Sigmoid colon (tissue), 7 donors: Measurements from ENCODE around the gene PCBP3. TPM values are rescaled to one million over a fixed set of nuclear protein-coding genes. Genes with fewer than 3 reads are reported as not detected.

Source experiments
- DNase-seq: peaks from one replicate; pipeline ENCODE4 v3.0.0-alpha.2; 2019
- H3K27ac ChIP-seq, 4 donors: fragments of 200-600 bp; sonication (generic); one replicate each; pipeline ENCODE4 v1.5.1; 2016 to 2019; ENCODE audit warnings: mild to moderate bottlenecking in 1 of 4
- H3K27me3 ChIP-seq, 3 donors: fragments of 200-600 bp; sonication (generic); one replicate each; pipeline ENCODE4 v1.5.1; 2019; ENCODE audit warnings: mild to moderate bottlenecking in 1 of 3
- H3K36me3 ChIP-seq, 4 donors: fragments of 200-600 bp; sonication (generic); one replicate each; pipeline ENCODE4 v1.5.1; 2016 to 2019
- H3K4me1 ChIP-seq, 4 donors: fragments of 200-600 bp; sonication (generic); one replicate each; pipeline ENCODE4 v1.5.1; 2017 to 2019
- H3K4me3 ChIP-seq, 4 donors: fragments of 200-600 bp; sonication (generic); one replicate each; pipeline ENCODE4 v1.5.1; 2017 to 2019; ENCODE audit warnings: mild to moderate bottlenecking in 2 of 4, moderate library complexity in 1 of 4
- H3K9me3 ChIP-seq, 4 donors: fragments of 200-600 bp in 3 of 4; sonication (generic) in 3 of 4; one replicate each; pipeline versions ENCODE4 v1.5.1 to v1.6.1; 2013 to 2019
- CTCF ChIP-seq, 4 experiments: fragments of 450-650 bp in 3 of 4; fragments of 200-600 bp in 1 of 4; IDR thresholded peaks; one replicate each; pipeline ENCODE4 v1.5.1; 2016 to 2019; ENCODE audit warnings: antibody characterized with exemption in 4 of 4, mild to moderate bottlenecking in 3 of 4, moderate library complexity in 2 of 4
- EP300 ChIP-seq, 4 donors: sonication (generic); formaldehyde crosslinking; IDR thresholded peaks; one replicate each; pipeline ENCODE4 v1.6.1; 2017; ENCODE audit warnings: antibody characterized with exemption in 4 of 4
- POLR2A ChIP-seq, 2 donors: fragments of 450-650 bp; IDR thresholded peaks; one replicate each; pipeline ENCODE4 v1.6.1; 2016; ENCODE audit warnings: antibody characterized with exemption in 2 of 2, mild to moderate bottlenecking in 2 of 2, moderate library complexity in 2 of 2
- POLR2AphosphoS5 ChIP-seq, 4 donors: sonication (generic); formaldehyde crosslinking; IDR thresholded peaks; one replicate each; pipeline ENCODE4 v1.6.1; 2017; ENCODE audit warnings: antibody characterized with exemption in 4 of 4
- WGBS, 2 donors: extraction: QIAGEN DNeasy Blood & Tissue Kit; methylation state at CpG; one replicate each; pipeline ENCODE4 v1.1.7; 2013; 5-methylcytosine and 5-hydroxymethylcytosine counted together
- intact Hi-C: fragments of 100-400 bp; cut with DNase I; formaldehyde crosslinking; loops from one replicate; pipeline ENCODE4 v1.15.1; 2023
- polyA plus RNA-seq, 3 donors: library from polyadenylated mRNA; stranded (reverse); fragments of 200-250 nt; gene quantifications; one replicate each; pipeline ENCODE4 v1.2.3, GENCODE V29; 2013
- total RNA-seq, 4 donors: library from RNA; depleted of rRNA; stranded (reverse); fragments of >200 nt; gene quantifications; one replicate each; pipeline ENCODE4 v1.1.0, GENCODE V29; 2016
- donor health status: healthy with polysubstance abuse.
- donor health status: Bipolar disorder and iron deficiency.
- donor health status: healthy.

PCBP3 gene
- total and polyA plus RNA-seq, 7 donors: 1.2 to 21.3 (median 8.2) TPM

GRCh38 chr21:45935628-45936027 lies 292.1 kb downstream of the PCBP3 start:
- intact Hi-C loops: no loop called here
- no peaks in the 10 kb centered on the region for H3K36me3 ChIP-seq
- H3K9me3 ChIP-seq: peaks cover 0 to 12% (median 4%) of the 10 kb centered on the region in 4 donors
- no peak for TF ChIP-seq POLR2AphosphoS5 (IDR thresholded peaks at IDR 0.05)
- no peak for TF ChIP-seq POLR2A (IDR thresholded peaks at IDR 0.05)
- no peak for TF ChIP-seq CTCF (IDR thresholded peaks at IDR 0.05)
- TF ChIP-seq EP300 (IDR thresholded peaks at IDR 0.05): no peak
- H3K4me3 ChIP-seq: no peak overlapping the region
- no peak overlapping the region for H3K27ac ChIP-seq
- 72 to 84% methylated on average over 3 of the region's 3 CpGs for WGBS, 2 donors
- no peaks in the 10 kb centered on the region for H3K27me3 ChIP-seq
- no peaks in the 10 kb centered on the region for H3K4me1 ChIP-seq
- DNase-seq: no peak

DNA sequence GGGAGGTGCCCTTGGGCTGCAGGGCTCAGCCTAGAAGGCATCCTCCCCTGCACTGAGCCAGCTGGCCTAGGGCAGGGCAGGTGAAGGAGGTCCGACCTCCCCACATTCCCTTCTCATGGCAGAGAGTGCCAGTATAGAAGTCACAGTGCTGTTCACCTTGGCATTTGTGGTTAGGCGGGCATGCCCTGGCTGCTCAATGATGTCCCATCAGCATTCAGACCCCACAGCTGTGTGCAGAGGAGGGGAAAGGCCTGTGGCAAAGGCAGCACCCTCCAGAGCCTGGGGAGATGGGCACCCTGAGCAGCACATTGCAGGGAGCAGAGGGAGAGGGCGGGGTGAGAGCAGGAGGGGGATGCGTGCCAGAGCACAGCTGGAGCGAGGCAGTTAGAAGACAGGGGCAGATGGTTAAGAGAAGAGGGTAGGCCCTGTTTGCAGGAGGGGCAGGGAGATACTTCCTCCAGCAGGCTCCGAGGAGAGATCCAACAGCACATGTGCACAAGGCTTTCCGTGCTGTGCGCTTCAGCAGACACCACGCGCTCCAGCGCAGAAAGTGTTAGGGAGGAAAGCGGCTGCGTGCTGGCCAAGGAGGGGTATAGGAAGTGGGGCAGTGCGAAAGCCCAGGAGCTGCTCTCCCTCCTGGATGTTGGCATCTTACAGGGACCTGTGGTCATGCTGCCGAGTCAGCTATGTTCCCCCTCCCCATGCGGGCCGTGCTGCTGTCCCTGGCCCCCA lies 294.4 kb downstream of the PCBP3 start:
- no peaks in the 10 kb centered on the region for H3K36me3 ChIP-seq
- 81 to 85% methylated on average over 17 of the region's 17 CpGs for WGBS, 2 donors
- H3K9me3 ChIP-seq: peaks cover 0 to 12% (median 4%) of the 10 kb centered on the region in 4 donors
- H3K27ac ChIP-seq: no peak overlapping the region
- TF ChIP-seq POLR2A (IDR thresholded peaks at IDR 0.05): no peak
- no peak for TF ChIP-seq EP300 (IDR thresholded peaks at IDR 0.05)
- no peak for TF ChIP-seq CTCF (IDR thresholded peaks at IDR 0.05)
- TF ChIP-seq POLR2AphosphoS5 (IDR thresholded peaks at IDR 0.05): no peak
- no peak overlapping the region for H3K4me3 ChIP-seq
- H3K4me1 ChIP-seq: no peaks in the 10 kb centered on the region
- no peak for DNase-seq
- no peaks in the 10 kb centered on the region for H3K27me3 ChIP-seq
- intact Hi-C loops: no loop called here

DNA sequence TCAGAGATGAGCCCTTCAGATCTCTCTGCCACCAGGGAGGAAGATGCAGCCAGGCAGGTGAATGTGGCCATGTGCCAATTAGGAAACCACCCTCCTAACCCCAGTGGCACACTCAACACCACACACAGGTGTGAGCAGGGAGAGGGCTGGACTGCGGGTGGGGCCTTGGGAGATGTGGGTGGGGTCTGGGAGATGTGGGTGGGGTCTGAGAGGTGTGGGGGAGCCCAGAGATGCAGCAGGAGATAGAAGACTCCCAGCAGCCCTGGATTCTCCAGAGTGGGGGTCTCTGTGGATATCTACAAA lies 294.9 kb downstream of the PCBP3 start:
- Histone ChIP-seq H3K4me3 (no peak overlapping the region), H3K4me1 (no peaks in the 10 kb centered on the region), H3K36me3 (no peaks in the 10 kb centered on the region), H3K27ac (no peak overlapping the region), H3K9me3 (peaks cover 0 to 12% (median 4%) of the 10 kb centered on the region in 4 donors), H3K27me3 (no peaks in the 10 kb centered on the region)
- intact Hi-C loops: no loop called here
- 63 to 89% methylated on average over 1 of the region's 1 CpG for WGBS, 2 donors
- no peak for DNase-seq
- no peak for TF ChIP-seq POLR2AphosphoS5 (IDR thresholded peaks at IDR 0.05)
- no peak for TF ChIP-seq EP300 (IDR thresholded peaks at IDR 0.05)
- TF ChIP-seq POLR2A (IDR thresholded peaks at IDR 0.05): no peak
- no peak for TF ChIP-seq CTCF (IDR thresholded peaks at IDR 0.05)

DNA sequence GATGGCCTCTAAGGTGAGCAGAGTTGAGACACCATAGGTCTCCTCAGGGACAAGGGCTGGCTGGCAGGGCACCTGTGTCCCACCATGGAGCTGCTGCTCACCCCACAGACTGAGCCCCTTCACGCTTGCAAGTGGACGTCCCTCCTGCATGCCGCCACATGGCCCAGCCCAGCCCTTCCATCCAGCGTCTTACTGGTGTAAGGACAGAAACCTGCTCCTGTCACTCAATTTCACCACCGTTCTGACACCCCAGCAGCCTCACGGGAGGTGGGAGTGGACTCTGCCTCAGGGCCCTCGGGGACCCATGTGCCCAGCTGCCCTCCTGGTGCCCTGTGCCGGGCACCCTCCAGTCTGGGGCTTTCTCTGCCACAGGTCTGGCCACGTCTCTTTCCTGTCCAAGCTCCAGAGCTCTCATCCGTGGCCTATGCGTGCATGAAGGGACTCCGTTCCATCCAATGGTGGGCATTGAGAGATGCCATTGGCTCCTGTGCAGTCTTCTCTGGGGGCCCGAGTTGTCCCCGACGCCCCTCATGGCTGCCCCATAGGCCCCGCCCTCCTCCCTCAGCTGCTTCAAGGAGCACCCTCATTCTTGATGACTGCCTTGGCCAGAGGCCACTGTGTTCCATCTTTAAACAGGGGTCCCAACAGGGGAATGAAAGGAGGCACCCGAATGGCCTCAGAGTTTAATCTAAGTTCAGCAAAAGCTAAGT lies 295.4 kb downstream of the PCBP3 start:
- 88 to 91% methylated on average over 17 of the region's 17 CpGs for WGBS, 2 donors
- TF ChIP-seq EP300 (IDR thresholded peaks at IDR 0.05) (no peak), CTCF (IDR thresholded peaks at IDR 0.05) (no peak), POLR2AphosphoS5 (IDR thresholded peaks at IDR 0.05) (no peak), POLR2A (IDR thresholded peaks at IDR 0.05) (no peak)
- intact Hi-C loops: no loop called here

More for the DNA sequence above, 295.4 kb downstream of the PCBP3 start:
- H3K27me3 ChIP-seq: no peaks in the 10 kb centered on the region
- H3K4me1 ChIP-seq: no peaks in the 10 kb centered on the region
- peaks cover 0 to 12% (median 4%) of the 10 kb centered on the region in 4 donors for H3K9me3 ChIP-seq
- H3K4me3 ChIP-seq: no peak overlapping the region
- DNase-seq: no peak
- no peak overlapping the region for H3K27ac ChIP-seq
- no peaks in the 10 kb centered on the region for H3K36me3 ChIP-seq
